Peyer's patch (tissue), 4 donors: ENCODE measurements around the gene ANP32E.

Source experiments
- POLR2A ChIP-seq, 2 donors: fragments of 450-650 bp; IDR thresholded peaks; one replicate each; pipeline ENCODE4 v1.5.1; 2017; ENCODE audit warnings: antibody characterized with exemption in 2 of 2, mild to moderate bottlenecking in 2 of 2, moderate library complexity in 2 of 2
- TF ChIP-seq, protein P1 (sequence below), 6 experiments: fragments of 450-650 bp in 4 of 6; fragments of 200-600 bp in 2 of 6; sonication (generic) in 1 of 6; IDR thresholded peaks; one replicate each; pipeline ENCODE4 v1.5.1; 2017 to 2019; ENCODE audit warnings: antibody characterized with exemption in 6 of 6, mild to moderate bottlenecking in 3 of 6, moderate library complexity in 1 of 6

DNA sequence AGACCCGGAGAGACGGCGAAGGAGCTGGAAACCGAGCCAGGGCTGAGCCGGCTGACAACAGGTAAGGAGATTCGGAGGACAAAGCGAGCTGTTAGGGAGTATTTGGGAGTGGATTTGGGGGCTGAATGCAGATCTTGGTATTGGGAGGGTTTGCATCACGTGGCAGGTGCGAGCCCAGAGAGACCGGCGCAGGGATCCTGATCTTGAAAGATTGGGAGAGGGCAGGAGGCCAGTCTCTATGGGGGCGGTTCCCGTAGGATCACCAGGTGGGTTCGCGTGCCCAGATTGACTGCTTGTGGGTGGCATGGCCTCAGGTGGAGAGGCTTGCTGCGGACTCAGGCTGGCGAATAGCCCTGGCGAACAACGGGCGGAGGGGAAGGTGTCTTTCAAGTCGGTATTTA lies 46.6 kb upstream of the ANP32E start:
- TF ChIP-seq POLR2A (IDR thresholded peaks at IDR 0.05): peak in 1 of 2 donors; percentile 17
- TF ChIP-seq, protein P1, sequence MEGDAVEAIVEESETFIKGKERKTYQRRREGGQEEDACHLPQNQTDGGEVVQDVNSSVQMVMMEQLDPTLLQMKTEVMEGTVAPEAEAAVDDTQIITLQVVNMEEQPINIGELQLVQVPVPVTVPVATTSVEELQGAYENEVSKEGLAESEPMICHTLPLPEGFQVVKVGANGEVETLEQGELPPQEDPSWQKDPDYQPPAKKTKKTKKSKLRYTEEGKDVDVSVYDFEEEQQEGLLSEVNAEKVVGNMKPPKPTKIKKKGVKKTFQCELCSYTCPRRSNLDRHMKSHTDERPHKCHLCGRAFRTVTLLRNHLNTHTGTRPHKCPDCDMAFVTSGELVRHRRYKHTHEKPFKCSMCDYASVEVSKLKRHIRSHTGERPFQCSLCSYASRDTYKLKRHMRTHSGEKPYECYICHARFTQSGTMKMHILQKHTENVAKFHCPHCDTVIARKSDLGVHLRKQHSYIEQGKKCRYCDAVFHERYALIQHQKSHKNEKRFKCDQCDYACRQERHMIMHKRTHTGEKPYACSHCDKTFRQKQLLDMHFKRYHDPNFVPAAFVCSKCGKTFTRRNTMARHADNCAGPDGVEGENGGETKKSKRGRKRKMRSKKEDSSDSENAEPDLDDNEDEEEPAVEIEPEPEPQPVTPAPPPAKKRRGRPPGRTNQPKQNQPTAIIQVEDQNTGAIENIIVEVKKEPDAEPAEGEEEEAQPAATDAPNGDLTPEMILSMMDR (IDR thresholded peaks at IDR 0.05): no peak
